Mucosa of rectum (tissue), 2 donors: ENCODE results near the gene DISP3.

Experiments used
- H3K27ac ChIP-seq, 2 donors: one replicate each; pipeline ENCODE4 v1.7.0; 2013; ENCODE audit warnings: inconsistent platforms in 2 of 2, low read depth in 2 of 2, low read length in 2 of 2
- H3K27me3 ChIP-seq, 2 donors: one replicate each; pipeline ENCODE4 v1.7.0; 2013; ENCODE audit warnings: low read length in 2 of 2; ENCODE audit not compliant: control insufficient read depth in 2 of 2, insufficient read depth in 2 of 2
- H3K36me3 ChIP-seq, 2 donors: one replicate each; pipeline ENCODE4 v1.7.0; 2013; ENCODE audit warnings: low read length in 2 of 2; ENCODE audit not compliant: control insufficient read depth in 2 of 2, insufficient read depth in 2 of 2
- H3K4me1 ChIP-seq, 2 donors: one replicate each; pipeline ENCODE4 v1.7.0; 2013; ENCODE audit warnings: low read length in 2 of 2, mild to moderate bottlenecking in 1 of 2; ENCODE audit not compliant: control insufficient read depth in 2 of 2, insufficient read depth in 2 of 2
- H3K4me3 ChIP-seq, 2 donors: one replicate each; pipeline ENCODE4 v1.7.0; 2013; ENCODE audit warnings: low read length in 2 of 2
- H3K9ac ChIP-seq, 2 donors: one replicate each; pipeline ENCODE4 v1.7.0; 2013; ENCODE audit warnings: low read length in 2 of 2, low read depth in 1 of 2, mild to moderate bottlenecking in 1 of 2
- H3K9me3 ChIP-seq, 2 donors: one replicate each; pipeline ENCODE4 v1.7.0; 2013; ENCODE audit warnings: low read length in 2 of 2; ENCODE audit not compliant: control insufficient read depth in 2 of 2
- donor health status: healthy.
- donor health status: Normal muscosa, but diverticular disease.

DISP3 gene

DNA sequence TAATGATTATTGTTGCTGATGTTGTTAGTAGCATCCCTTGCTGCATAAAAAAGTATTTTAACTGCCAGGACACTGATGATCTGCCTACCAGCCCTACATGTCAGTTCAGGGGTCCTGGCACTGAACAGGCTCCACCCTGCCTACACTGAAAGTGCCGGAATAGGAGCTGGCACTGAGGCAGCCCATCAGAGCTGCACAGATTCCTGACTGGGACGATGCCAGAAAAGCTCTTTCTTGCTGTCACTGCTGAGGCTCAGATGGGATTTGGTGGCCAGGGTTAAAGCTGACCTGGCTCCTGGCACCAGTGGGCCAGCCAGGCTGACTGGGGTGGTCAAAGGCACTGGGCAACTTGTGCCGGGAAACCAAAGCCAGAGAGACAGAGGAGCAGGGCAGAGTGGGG, 6.2 kb upstream of the DISP3 start:
- Histone ChIP-seq H3K27me3 (peaks cover 5 to 20% of the 10 kb centered on the region in 2 donors), H3K9me3 (no peaks in the 10 kb centered on the region), H3K4me3 (no peak overlapping the region), H3K36me3 (no peaks in the 10 kb centered on the region), H3K4me1 (no peaks in the 10 kb centered on the region), H3K27ac (no peak overlapping the region), H3K9ac (no peak overlapping the region)

DNA sequence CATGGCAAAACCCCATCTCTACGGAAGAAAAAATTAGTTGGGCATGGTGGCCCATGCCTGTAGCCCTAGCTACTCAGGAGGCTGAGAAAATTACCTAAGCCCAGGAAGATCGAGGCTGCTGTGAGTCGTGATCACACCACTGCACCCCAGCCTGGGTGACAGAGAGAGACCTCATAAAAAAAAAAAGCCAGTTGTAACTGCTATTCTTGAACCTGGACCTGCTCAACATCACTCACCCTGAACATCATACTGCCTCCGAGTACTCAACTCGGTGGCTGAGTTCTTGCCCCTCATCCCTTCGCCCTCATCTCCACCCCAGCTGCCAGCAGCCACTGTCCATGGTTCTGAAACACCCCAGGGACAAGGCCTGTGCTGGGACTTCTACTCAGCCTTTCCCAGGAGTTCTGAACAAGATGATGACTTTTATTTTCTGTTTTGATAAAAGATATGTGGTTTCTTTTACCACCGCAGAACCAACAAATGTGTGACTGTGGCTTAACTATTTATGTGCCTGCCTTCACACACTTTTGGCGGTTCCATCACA, 5.4 kb upstream of the DISP3 start:
- H3K27ac ChIP-seq, result no peak overlapping the region
- no peaks in the 10 kb centered on the region for H3K4me1 ChIP-seq
- H3K4me3 ChIP-seq, result no peak overlapping the region
- peaks cover 5 to 20% of the 10 kb centered on the region in 2 donors for H3K27me3 ChIP-seq
- H3K9me3 ChIP-seq, result no peaks in the 10 kb centered on the region
- H3K36me3 ChIP-seq, result no peaks in the 10 kb centered on the region
- no peak overlapping the region for H3K9ac ChIP-seq

DNA sequence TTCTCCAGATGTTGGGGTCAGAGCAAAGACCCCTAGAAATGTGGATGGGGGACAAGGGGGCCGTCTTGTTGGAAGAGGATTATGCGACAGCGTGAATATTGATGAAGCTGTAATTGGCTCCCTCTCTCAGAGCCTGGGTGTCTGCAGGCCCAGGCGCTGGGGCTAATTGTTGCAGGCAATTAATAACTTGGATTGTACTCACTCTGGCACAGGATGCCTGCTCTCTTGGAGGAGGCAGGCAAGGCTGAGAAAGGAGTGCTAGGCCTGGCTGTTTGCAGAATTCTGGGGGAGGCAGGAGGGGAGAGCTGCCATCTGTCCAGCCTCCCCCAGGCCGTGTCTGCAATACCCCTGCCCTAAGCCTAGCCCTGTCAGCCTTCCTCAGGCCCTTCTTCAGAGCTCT, 4.1 kb upstream of the DISP3 start:
- Histone ChIP-seq H3K9me3 (no peaks in the 10 kb centered on the region), H3K4me1 (peaks cover 3 to 4% of the 10 kb centered on the region in 2 donors), H3K9ac (no peak overlapping the region), H3K27me3 (peaks cover 8 to 16% of the 10 kb centered on the region in 2 donors), H3K4me3 (no peak overlapping the region), H3K36me3 (no peaks in the 10 kb centered on the region), H3K27ac (no peak overlapping the region)

DNA sequence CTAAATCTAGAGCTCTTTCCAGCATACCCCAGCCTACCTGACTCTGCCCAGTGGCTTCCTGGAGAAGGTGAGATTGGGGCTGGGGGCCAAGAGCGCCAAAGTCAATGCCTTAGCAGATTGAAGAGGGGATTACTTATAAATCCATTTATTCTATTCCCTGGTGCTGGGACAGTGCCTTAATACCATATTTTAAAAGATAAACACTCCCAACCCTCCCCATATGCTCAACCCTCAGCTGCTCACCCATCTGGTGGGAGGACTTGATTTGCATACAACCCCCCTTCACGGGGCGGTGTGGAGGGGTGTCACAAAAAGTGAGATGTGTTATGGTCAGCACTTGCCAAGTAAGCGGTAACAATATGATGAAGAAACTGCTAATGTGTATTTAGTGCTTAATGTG, 3.2 kb upstream of the DISP3 start:
- no peaks in the 10 kb centered on the region for H3K9me3 ChIP-seq
- peaks cover 3 to 4% of the 10 kb centered on the region in 2 donors for H3K4me1 ChIP-seq
- no peaks in the 10 kb centered on the region for H3K36me3 ChIP-seq
- no peak overlapping the region for H3K9ac ChIP-seq
- H3K27me3 ChIP-seq, result peaks cover 15 to 26% of the 10 kb centered on the region in 2 donors
- no peak overlapping the region for H3K4me3 ChIP-seq
- no peak overlapping the region for H3K27ac ChIP-seq

DNA sequence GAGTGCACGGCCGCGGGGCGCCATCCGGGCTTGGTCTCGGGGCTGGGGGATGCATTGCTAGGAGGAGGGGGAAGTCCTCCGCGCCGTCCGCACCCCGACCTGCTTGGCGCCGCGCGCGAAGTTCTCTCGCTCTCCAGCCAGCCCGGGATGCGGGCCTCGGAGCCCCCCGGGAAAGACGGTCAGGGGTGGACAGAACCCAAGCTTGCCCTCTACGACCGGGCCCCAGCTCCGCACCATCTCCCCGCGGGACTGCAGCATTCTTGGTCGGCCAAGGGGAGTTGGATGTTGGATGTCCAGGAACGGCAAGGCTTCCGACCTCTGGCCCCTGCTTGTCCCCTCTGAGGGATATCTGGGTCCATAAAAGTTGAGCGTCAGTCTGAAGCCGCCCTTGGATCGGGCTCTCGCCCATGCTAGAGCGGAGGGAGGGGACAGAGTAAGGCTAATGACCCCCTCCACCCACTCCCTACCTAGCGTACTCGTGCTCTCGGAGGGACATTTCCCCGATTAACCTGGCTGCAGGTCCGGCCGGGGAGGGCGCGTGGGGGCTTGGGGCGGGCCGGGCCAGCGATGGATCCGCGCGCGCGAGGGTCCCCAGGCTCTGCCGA, 522 bp downstream of the DISP3 start:
- Histone ChIP-seq H3K9me3 (no peaks in the 10 kb centered on the region), H3K27me3 (peaks cover 26 to 38% of the 10 kb centered on the region in 2 donors), H3K9ac (no peak overlapping the region), H3K36me3 (no peaks in the 10 kb centered on the region), H3K4me3 (peak overlapping the region; percentile 60 to 61), H3K4me1 (peaks cover 3 to 4% of the 10 kb centered on the region in 2 donors), H3K27ac (no peak overlapping the region)

DNA sequence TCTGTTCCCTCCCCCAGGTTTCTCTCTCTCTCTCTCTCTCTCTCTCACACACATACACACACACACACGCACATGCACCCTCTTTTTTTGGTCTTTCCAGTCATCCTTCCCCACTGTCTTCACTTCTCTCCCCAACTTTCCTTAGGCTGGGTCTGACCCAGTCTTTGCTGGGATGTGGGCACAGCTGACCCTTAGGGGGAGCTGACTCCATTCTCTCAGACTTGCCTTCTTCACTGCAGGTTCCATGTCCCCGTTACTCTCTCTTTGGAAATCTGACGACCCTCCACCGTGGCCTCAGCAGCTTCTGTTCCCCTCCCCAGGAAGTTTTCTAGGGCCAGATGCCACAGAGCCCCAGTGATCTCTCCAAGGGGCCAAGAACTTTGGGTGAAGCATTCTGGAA, 2.1 kb downstream of the DISP3 start:
- Histone ChIP-seq H3K9me3 (no peaks in the 10 kb centered on the region), H3K27ac (no peak overlapping the region), H3K4me3 (no peak overlapping the region), H3K36me3 (no peaks in the 10 kb centered on the region), H3K9ac (no peak overlapping the region), H3K4me1 (peaks cover 3 to 4% of the 10 kb centered on the region in 2 donors), H3K27me3 (peaks cover 28 to 41% of the 10 kb centered on the region in 2 donors)

DNA sequence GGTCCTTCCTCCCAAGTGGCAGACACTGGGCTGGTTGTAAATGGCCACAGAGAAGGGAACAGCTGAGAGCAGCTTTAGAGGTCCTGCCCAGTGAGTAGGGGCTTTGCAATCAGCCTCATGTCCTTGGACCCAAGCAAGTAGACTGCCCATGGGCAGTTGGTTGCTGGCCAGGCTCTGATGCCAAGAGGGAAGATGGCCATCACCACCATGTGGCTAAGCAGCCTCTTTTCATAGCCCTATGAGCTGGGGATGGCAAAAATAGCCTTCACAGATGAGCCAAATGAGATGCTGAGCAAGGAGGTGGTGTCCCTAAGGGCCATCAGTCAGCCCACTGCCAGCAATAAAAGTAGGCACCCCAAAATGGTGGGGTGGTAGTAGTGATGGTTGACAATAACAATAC, 3.2 kb downstream of the DISP3 start:
- no peaks in the 10 kb centered on the region for H3K9me3 ChIP-seq
- peaks cover 3 to 4% of the 10 kb centered on the region in 2 donors for H3K4me1 ChIP-seq
- H3K9ac ChIP-seq, result no peak overlapping the region
- no peak overlapping the region for H3K4me3 ChIP-seq
- H3K36me3 ChIP-seq, result no peaks in the 10 kb centered on the region
- H3K27ac ChIP-seq, result no peak overlapping the region
- peaks cover 28 to 29% of the 10 kb centered on the region in 2 donors for H3K27me3 ChIP-seq

DNA sequence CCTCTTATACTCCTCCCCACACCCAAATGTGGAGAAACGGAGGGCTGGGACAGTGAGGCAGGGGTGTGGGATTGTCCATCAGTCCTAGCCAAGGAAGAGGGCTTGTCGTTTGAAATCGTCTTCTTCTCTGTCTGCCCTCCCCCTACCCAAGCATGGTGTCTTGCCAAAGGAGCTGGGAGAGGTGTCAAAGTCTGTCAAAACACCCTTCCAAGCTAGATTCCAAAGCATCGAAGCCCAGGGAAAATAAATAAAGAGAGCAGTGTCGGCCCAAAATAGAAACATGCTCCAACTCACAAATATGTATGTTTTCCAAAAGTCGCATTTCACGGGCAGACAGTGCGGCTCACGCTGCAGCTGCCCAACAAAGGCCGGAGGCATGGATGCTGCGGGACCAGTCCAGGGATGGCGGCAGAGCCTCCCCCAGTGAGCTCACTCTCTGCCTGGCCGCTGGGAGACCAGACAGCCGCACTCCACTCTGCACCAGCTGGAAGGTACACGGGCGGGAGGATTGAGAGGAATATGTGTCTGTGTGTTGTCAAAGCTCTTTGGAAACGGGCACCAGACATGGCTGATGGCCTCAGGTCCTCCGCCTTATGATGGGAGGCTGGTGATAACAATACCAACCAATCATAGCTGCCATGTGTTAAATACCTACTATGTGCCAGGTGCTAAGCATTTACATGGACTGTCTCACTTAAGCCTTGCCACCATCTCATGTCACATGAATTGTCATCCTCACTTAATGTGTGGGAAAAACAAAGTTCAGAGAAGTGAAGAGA, 3.9 kb downstream of the DISP3 start:
- no peaks in the 10 kb centered on the region for H3K36me3 ChIP-seq
- H3K4me1 ChIP-seq, result peaks cover 3 to 4% of the 10 kb centered on the region in 2 donors
- no peak overlapping the region for H3K9ac ChIP-seq
- H3K4me3 ChIP-seq, result no peak overlapping the region
- no peak overlapping the region for H3K27ac ChIP-seq
- peaks cover 23 to 26% of the 10 kb centered on the region in 2 donors for H3K27me3 ChIP-seq
- no peaks in the 10 kb centered on the region for H3K9me3 ChIP-seq

DNA sequence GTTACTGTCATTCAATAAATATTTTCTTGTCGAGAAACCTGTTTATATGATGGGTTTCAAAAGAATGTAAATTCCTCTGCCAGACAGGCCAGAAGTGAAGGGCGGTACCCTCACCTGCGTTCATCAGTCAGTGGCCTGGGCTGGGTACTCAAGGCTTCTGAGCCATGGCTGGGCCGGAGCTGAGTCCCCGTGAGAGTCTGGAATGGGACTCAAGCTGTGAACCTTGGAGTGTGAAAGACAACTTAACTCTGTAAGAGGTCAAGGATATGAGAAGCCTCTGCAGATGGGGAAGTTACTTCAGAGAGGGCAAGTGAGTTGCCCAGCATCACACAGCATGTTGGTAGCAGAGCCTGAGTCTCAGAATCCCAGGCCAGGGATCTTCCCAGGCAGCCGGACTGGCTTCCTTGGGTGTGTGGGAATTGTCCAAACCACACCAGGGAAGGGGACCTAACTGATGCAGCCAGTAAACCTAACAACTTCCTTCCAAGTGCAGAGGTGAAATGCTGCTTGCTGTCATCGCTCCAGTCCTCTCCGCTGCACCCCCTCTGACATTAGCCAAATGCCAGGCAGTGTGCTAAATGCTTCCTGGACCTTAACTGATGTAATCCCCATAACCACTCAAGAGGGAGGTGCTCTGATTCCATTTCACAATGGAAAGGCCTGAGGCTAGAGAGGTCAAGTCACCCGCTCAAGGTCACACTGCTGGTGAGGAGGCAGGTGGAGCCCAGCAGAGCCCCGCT, 4.8 kb downstream of the DISP3 start:
- Histone ChIP-seq H3K9me3 (no peaks in the 10 kb centered on the region), H3K4me1 (peaks cover 3 to 4% of the 10 kb centered on the region in 2 donors), H3K27ac (no peak overlapping the region), H3K36me3 (no peaks in the 10 kb centered on the region), H3K9ac (no peak overlapping the region), H3K4me3 (no peak overlapping the region), H3K27me3 (peaks cover 23 to 26% of the 10 kb centered on the region in 2 donors)

DNA sequence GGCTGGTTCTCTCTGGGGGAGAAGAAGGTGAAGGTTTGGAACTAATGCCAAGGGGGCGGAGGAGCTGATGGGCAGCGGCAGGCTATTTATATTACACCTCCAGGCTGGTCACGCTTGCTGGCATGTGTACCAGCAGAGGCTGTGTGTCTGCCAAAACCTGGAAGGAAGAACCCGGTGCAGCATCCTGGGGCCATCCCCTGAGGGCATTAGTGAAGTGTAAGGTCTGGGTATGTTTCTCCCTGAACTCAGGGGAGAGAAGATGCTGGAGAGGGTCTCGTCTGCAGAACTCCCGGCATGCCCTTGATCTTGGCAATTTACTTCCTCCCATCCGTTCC, 5.3 kb downstream of the DISP3 start:
- no peak overlapping the region for H3K9ac ChIP-seq
- H3K4me3 ChIP-seq, result no peak overlapping the region
- H3K9me3 ChIP-seq, result no peaks in the 10 kb centered on the region
- peaks cover 0 to 4% of the 10 kb centered on the region in 2 donors for H3K4me1 ChIP-seq
- peaks cover 23 to 26% of the 10 kb centered on the region in 2 donors for H3K27me3 ChIP-seq
- H3K27ac ChIP-seq, result no peak overlapping the region
- H3K36me3 ChIP-seq, result no peaks in the 10 kb centered on the region
